Glutamatergic neuron (in vitro differentiated cells): ENCODE data around the gene SIPA1L3. TPM values are rescaled to one million over a fixed set of nuclear protein-coding genes. Genes with fewer than 3 reads are reported as not detected.
A peak's percentile ranks its signal among the peaks of the same experiment; 100 is the strongest.

Source experiments
- DNase-seq: peaks from one replicate; pipeline ENCODE4 v3.0.0; 2022
- H3K27ac Mint-ChIP-seq: one replicate; pipeline ENCODE4 v1.8.0; 2020; ENCODE audit warnings: mild to moderate bottlenecking, mixed read lengths, inconsistent platforms; ENCODE audit not compliant: unreplicated experiment
- H3K27me3 Mint-ChIP-seq: one replicate; pipeline ENCODE4 v1.8.0; 2020; ENCODE audit warnings: mild to moderate bottlenecking, moderate library complexity, mixed read lengths, inconsistent platforms; ENCODE audit not compliant: unreplicated experiment
- H3K36me3 Mint-ChIP-seq: one replicate; pipeline ENCODE4 v1.8.0; 2020; ENCODE audit warnings: mild to moderate bottlenecking, mixed read lengths, inconsistent platforms; ENCODE audit not compliant: unreplicated experiment
- H3K4me1 Mint-ChIP-seq: one replicate; pipeline ENCODE4 v1.8.0; 2020; ENCODE audit warnings: mild to moderate bottlenecking, low read depth, mixed read lengths, inconsistent platforms; ENCODE audit not compliant: unreplicated experiment
- H3K4me3 Mint-ChIP-seq: one replicate; pipeline ENCODE4 v1.8.0; 2020; ENCODE audit warnings: mild to moderate bottlenecking, mixed read lengths, inconsistent platforms; ENCODE audit not compliant: unreplicated experiment
- H3K9me3 Mint-ChIP-seq: one replicate; pipeline ENCODE4 v1.8.0; 2020; ENCODE audit warnings: mild to moderate bottlenecking, moderate library complexity, mixed read lengths, inconsistent platforms; ENCODE audit not compliant: unreplicated experiment
- CTCF ChIP-seq: fragments of 200-600 bp; sonication (generic); IDR thresholded peaks from one replicate; pipeline ENCODE4 v1.5.0; 2021; ENCODE audit not compliant: partially characterized antibody, unreplicated experiment
- total RNA-seq: library from RNA; stranded (reverse); fragmentation: NEBNext Ultra II Directional; extraction: Animal tissue kit (Norgen Biotek cat#: 25700); gene quantifications from one replicate; pipeline ENCODE4 v1.2.1, GENCODE V29; 2021; ENCODE audit not compliant: unreplicated experiment

The SIPA1L3 gene
- total RNA-seq, 1 donor from 2014 or later, result 97.7 TPM

GRCh38 chr19:38011426-38011825 is 104.4 kb downstream of the SIPA1L3 start:
- TF ChIP-seq CTCF, result no peak
- DNase-seq, result no peak
- H3K4me1 Mint-ChIP-seq, result peaks cover 32% of the 10 kb centered on the region
- no peak overlapping the region for H3K4me3 Mint-ChIP-seq
- H3K27ac Mint-ChIP-seq, result peak overlapping the region; percentile 22
- H3K27me3 Mint-ChIP-seq, result peaks cover 2% of the 10 kb centered on the region
- H3K36me3 Mint-ChIP-seq, result no peaks in the 10 kb centered on the region
- H3K9me3 Mint-ChIP-seq, result peaks cover 9% of the 10 kb centered on the region

GRCh38 chr19:38012290-38012689 is 105.3 kb downstream of the SIPA1L3 start:
- no peak for DNase-seq
- Mint-ChIP-seq H3K4me1 (peaks cover 29% of the 10 kb centered on the region), H3K27ac (no peak overlapping the region), H3K4me3 (no peak overlapping the region), H3K27me3 (peaks cover 4% of the 10 kb centered on the region), H3K36me3 (no peaks in the 10 kb centered on the region), H3K9me3 (peaks cover 8% of the 10 kb centered on the region)
- no peak for TF ChIP-seq CTCF

- peaks cover 8% of the 10 kb centered on the region for H3K9me3 Mint-ChIP-seq
- DNase-seq, result no peak
- H3K27me3 Mint-ChIP-seq, result peaks cover 5% of the 10 kb centered on the region
- TF ChIP-seq CTCF, result no peak
- H3K36me3 Mint-ChIP-seq, result no peaks in the 10 kb centered on the region
- peak overlapping the region; percentile 73 for H3K27ac Mint-ChIP-seq
- no peak overlapping the region for H3K4me3 Mint-ChIP-seq
- peaks cover 27% of the 10 kb centered on the region for H3K4me1 Mint-ChIP-seq
Observed at GRCh38 chr19:38012944-38013343, 105.9 kb downstream of the SIPA1L3 start.

GRCh38 chr19:38013913-38014580 is 107.0 kb downstream of the SIPA1L3 start:
- Mint-ChIP-seq H3K27ac (no peak overlapping the region), H3K36me3 (no peaks in the 10 kb centered on the region), H3K4me3 (no peak overlapping the region), H3K27me3 (peaks cover 3% of the 10 kb centered on the region), H3K9me3 (peaks cover 8% of the 10 kb centered on the region), H3K4me1 (peaks cover 24% of the 10 kb centered on the region)
- TF ChIP-seq CTCF, result no peak
- DNase-seq, result no peak

GRCh38 chr19:38015216-38015615 is 108.2 kb downstream of the SIPA1L3 start:
- no peak overlapping the region for H3K27ac Mint-ChIP-seq
- no peak overlapping the region for H3K4me3 Mint-ChIP-seq
- H3K4me1 Mint-ChIP-seq, result peaks cover 22% of the 10 kb centered on the region
- DNase-seq, result no peak
- TF ChIP-seq CTCF, result no peak
- H3K36me3 Mint-ChIP-seq, result no peaks in the 10 kb centered on the region
- peaks cover 4% of the 10 kb centered on the region for H3K9me3 Mint-ChIP-seq
- peaks cover 3% of the 10 kb centered on the region for H3K27me3 Mint-ChIP-seq
